ENCODE measurements around the gene NIFK. TPM values are rescaled to one million over a fixed set of nuclear protein-coding genes. Genes with fewer than 3 reads are reported as not detected.
"Not testable (repeated sequence)": the region's sequence is repeated elsewhere in the genome, so short reads cannot be mapped to it uniquely, and the experiment has no call there.

Gene NIFK
- total RNA-seq, 1 donor, result 42.7 TPM

- DNase-seq (ENCODE audit: insufficient read length, low spot score, missing footprints), result peak; percentile 84
- Histone ChIP-seq H3K4me1 (ENCODE audit: insufficient read depth, low read length) (peaks cover 13% of the 10 kb centered on the region), H3K27me3 (ENCODE audit: insufficient read depth, low read length) (no peaks in the 10 kb centered on the region), H3K9me3 (ENCODE audit: low read depth, low read length) (no peaks in the 10 kb centered on the region), H3K4me3 (ENCODE audit: insufficient read depth, low read length) (peak overlapping the region; percentile 14), H3K4me2 (ENCODE audit: insufficient read depth, low read length) (peak overlapping the region; percentile 58), H4K20me1 (ENCODE audit: insufficient read depth, low read length) (no peaks in the 10 kb centered on the region), H3K27ac (ENCODE audit: low read depth, low read length) (peak overlapping the region; percentile 79), H3K36me3 (ENCODE audit: insufficient read depth, low read length) (peaks cover 9% of the 10 kb centered on the region), H2AFZ (ENCODE audit: low read length) (no peak overlapping the region), H3K79me2 (ENCODE audit: insufficient read depth, low read length) (no peaks in the 10 kb centered on the region)
- no peak for TF ChIP-seq CTCF (IDR thresholded peaks at IDR 0.05; ENCODE audit: extremely low read depth, low read depth, low read length)
Observed at GRCh38 chr2:121722479-121722878, 14.2 kb downstream of the NIFK start.

- no peak for TF ChIP-seq CTCF (IDR thresholded peaks at IDR 0.05; ENCODE audit: extremely low read depth, low read depth, low read length)
- H3K79me2 ChIP-seq (ENCODE audit: insufficient read depth, low read length), result no peaks in the 10 kb centered on the region
- H4K20me1 ChIP-seq (ENCODE audit: insufficient read depth, low read length), result no peaks in the 10 kb centered on the region
- peaks cover 4% of the 10 kb centered on the region for H3K36me3 ChIP-seq (ENCODE audit: insufficient read depth, low read length)
- peak overlapping the region; percentile 14 for H3K4me3 ChIP-seq (ENCODE audit: insufficient read depth, low read length)
- DNase-seq (ENCODE audit: insufficient read length, low spot score, missing footprints), result peak; percentile 47
- H3K27ac ChIP-seq (ENCODE audit: low read depth, low read length), result peak overlapping the region; percentile 79
- peak overlapping the region; percentile 58 for H3K4me2 ChIP-seq (ENCODE audit: insufficient read depth, low read length)
- H3K27me3 ChIP-seq (ENCODE audit: insufficient read depth, low read length), result no peaks in the 10 kb centered on the region
- H2AFZ ChIP-seq (ENCODE audit: low read length), result no peak overlapping the region
- peaks cover 13% of the 10 kb centered on the region for H3K4me1 ChIP-seq (ENCODE audit: insufficient read depth, low read length)
- no peaks in the 10 kb centered on the region for H3K9me3 ChIP-seq (ENCODE audit: low read depth, low read length)
Observed at GRCh38 chr2:121721926-121722325, 14.7 kb downstream of the NIFK start.

- DNase-seq (ENCODE audit: insufficient read length, low spot score, missing footprints), result no peak
- H3K9me3 ChIP-seq (ENCODE audit: low read depth, low read length), result no peaks in the 10 kb centered on the region
- no peak overlapping the region for H2AFZ ChIP-seq (ENCODE audit: low read length)
- H3K27me3 ChIP-seq (ENCODE audit: insufficient read depth, low read length), result no peaks in the 10 kb centered on the region
- no peak overlapping the region for H3K4me2 ChIP-seq (ENCODE audit: insufficient read depth, low read length)
- no peak overlapping the region for H3K4me3 ChIP-seq (ENCODE audit: insufficient read depth, low read length)
- TF ChIP-seq CTCF (IDR thresholded peaks at IDR 0.05; ENCODE audit: extremely low read depth, low read depth, low read length), result no peak
- H3K4me1 ChIP-seq (ENCODE audit: insufficient read depth, low read length), result peaks cover 5% of the 10 kb centered on the region
- H3K36me3 ChIP-seq (ENCODE audit: insufficient read depth, low read length), result no peaks in the 10 kb centered on the region
- no peak overlapping the region for H3K27ac ChIP-seq (ENCODE audit: low read depth, low read length)
- H3K79me2 ChIP-seq (ENCODE audit: insufficient read depth, low read length), result no peaks in the 10 kb centered on the region
- no peaks in the 10 kb centered on the region for H4K20me1 ChIP-seq (ENCODE audit: insufficient read depth, low read length)
Observed at GRCh38 chr2:121717529-121717928, 19.1 kb downstream of the NIFK start.

- Histone ChIP-seq H3K36me3 (ENCODE audit: insufficient read depth, low read length) (no peaks in the 10 kb centered on the region), H3K27me3 (ENCODE audit: insufficient read depth, low read length) (no peaks in the 10 kb centered on the region), H2AFZ (ENCODE audit: low read length) (no peak overlapping the region), H3K4me3 (ENCODE audit: insufficient read depth, low read length) (no peak overlapping the region), H3K4me1 (ENCODE audit: insufficient read depth, low read length) (peaks cover 4% of the 10 kb centered on the region), H4K20me1 (ENCODE audit: insufficient read depth, low read length) (no peaks in the 10 kb centered on the region), H3K4me2 (ENCODE audit: insufficient read depth, low read length) (no peak overlapping the region), H3K9me3 (ENCODE audit: low read depth, low read length) (no peaks in the 10 kb centered on the region), H3K79me2 (ENCODE audit: insufficient read depth, low read length) (no peaks in the 10 kb centered on the region), H3K27ac (ENCODE audit: low read depth, low read length) (no peak overlapping the region)
- TF ChIP-seq CTCF (IDR thresholded peaks at IDR 0.05; ENCODE audit: extremely low read depth, low read depth, low read length), result no peak
- no peak for DNase-seq (ENCODE audit: insufficient read length, low spot score, missing footprints)
Observed at GRCh38 chr2:121716126-121716525, 20.5 kb downstream of the NIFK start.

- not testable (repeated sequence) for H3K4me3 ChIP-seq (ENCODE audit: insufficient read depth, low read length); H3K27me3 ChIP-seq (ENCODE audit: insufficient read depth, low read length); H3K79me2 ChIP-seq (ENCODE audit: insufficient read depth, low read length); H2AFZ ChIP-seq (ENCODE audit: low read length); H4K20me1 ChIP-seq (ENCODE audit: insufficient read depth, low read length); H3K36me3 ChIP-seq (ENCODE audit: insufficient read depth, low read length); H3K4me2 ChIP-seq (ENCODE audit: insufficient read depth, low read length); H3K9me3 ChIP-seq (ENCODE audit: low read depth, low read length); H3K27ac ChIP-seq (ENCODE audit: low read depth, low read length); DNase-seq (ENCODE audit: insufficient read length, low spot score, missing footprints)
- peaks cover 17% of the 10 kb centered on the region for H3K4me1 ChIP-seq (ENCODE audit: insufficient read depth, low read length)
Observed at GRCh38 chr2:121711481-121711880, 25.2 kb downstream of the NIFK start.

Data from osteoblast (primary cell).